ENCODE measurements around the gene SIM2.
"Not testable (repeated sequence)": the region's sequence is repeated elsewhere in the genome, so short reads cannot be mapped to it uniquely, and the experiment has no call there.

Gene SIM2, protein sequence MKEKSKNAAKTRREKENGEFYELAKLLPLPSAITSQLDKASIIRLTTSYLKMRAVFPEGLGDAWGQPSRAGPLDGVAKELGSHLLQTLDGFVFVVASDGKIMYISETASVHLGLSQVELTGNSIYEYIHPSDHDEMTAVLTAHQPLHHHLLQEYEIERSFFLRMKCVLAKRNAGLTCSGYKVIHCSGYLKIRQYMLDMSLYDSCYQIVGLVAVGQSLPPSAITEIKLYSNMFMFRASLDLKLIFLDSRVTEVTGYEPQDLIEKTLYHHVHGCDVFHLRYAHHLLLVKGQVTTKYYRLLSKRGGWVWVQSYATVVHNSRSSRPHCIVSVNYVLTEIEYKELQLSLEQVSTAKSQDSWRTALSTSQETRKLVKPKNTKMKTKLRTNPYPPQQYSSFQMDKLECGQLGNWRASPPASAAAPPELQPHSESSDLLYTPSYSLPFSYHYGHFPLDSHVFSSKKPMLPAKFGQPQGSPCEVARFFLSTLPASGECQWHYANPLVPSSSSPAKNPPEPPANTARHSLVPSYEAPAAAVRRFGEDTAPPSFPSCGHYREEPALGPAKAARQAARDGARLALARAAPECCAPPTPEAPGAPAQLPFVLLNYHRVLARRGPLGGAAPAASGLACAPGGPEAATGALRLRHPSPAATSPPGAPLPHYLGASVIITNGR

DNA sequence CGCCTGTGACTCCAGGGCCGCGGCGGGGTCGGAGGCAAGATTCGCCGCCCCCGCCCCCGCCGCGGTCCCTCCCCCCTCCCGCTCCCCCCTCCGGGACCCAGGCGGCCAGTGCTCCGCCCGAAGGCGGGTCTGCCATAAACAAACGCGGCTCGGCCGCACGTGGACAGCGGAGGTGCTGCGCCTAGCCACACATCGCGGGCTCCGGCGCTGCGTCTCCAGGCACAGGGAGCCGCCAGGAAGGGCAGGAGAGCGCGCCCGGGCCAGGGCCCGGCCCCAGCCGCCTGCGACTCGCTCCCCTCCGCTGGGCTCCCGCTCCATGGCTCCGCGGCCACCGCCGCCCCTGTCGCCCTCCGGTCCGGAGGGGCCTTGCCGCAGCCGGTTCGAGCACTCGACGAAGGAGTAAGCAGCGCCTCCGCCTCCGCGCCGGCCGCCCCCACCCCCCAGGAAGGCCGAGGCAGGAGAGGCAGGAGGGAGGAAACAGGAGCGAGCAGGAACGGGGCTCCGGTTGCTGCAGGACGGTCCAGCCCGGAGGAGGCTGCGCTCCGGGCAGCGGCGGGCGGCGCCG is at the start of gene SIM2:
Gene SIM2, plus strand, starts transcription at position 135 of the 565 bp plus-strand sequence. CDS start 632 bp downstream, outside the sequence.
- DNase-seq (ENCODE audit: low read depth in 2 of 2), result no peak

DNA sequence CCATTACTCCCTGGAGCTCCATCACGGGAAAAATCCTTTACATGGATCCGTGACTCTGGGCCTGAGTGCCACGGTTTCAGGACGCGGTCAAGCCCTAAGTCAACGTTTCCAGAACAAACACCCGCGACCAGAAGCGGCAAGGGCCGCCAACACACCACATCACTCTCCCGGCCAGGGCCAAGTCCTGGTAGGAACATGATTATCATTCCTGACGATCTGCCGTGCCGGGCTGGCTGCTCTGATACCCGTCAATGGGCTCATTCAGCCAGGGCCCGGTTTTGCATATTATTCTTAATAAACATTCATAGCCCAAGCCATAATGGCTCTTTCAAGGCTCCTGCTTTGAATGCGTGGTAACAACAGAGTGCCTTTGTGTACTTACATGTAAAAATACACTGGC is 44.6 kb upstream of the SIM2 start:
- no peak for DNase-seq (ENCODE audit: low read depth in 2 of 2)

DNA sequence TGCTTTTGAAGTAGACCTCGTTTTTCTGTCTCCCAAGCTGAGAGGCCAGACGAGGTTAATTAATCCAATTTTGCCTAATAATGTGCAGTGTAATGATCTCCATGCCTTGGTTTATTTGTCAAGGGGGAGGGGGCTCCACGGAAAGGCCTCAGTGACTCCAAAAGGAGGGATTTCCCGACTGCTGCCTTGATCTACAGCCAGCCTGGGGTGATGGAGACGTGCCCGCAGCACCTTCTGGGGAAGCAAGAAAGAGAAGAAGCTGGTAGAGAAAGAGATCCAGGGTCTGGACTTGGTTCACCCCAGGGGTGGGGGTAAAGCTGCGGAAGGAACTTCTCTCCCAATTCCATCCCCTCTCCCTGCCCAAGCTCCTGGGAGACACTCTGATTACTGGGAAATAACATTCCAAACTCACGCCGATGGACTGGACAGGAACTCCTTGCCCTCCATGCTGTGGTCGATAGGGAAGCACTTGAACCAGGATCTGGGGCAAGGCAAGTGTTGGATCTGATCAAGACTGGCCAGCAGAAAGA is 44.1 kb upstream of the SIM2 start:
- DNase-seq (ENCODE audit: low read depth in 2 of 2), result no peak

DNA sequence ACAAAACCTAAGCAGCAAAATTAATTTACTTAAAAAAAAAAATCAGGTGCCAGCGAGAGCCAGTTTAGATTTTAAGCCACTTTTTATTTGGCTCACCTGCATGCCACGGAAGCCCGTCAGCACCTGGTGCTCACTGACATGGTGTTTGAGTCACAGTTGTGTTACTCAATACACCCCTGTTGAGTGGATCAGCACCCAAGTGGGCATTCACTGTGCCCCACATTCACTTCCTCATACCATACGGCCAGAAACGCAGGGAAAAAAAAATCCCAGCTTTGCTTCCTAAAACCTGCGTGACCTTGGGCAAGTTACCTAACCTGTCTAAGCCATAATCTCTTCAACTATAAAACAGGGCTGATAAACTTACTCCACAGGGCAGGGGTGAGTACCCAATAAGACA is 42.8 kb upstream of the SIM2 start:
- DNase-seq (ENCODE audit: low read depth in 2 of 2), result no peak

DNA sequence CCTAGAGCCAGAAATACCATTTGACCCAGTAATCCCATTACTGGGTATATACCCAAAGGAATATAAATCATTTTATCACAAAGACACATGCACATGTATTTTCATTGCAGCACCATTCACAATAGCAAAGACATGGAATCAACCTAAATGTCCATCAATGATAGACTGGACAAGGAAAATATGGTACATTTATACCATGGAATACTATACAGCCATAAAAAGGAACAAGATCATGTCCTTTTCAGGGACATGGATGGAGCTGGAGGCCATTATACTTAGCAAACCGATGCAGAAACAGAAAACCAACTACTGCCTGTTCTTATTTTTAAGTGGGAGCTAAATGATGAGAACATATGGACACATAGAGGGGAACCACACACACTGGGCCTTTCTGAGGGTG is 41.6 kb upstream of the SIM2 start:
- not testable (repeated sequence) for DNase-seq (ENCODE audit: low read depth in 2 of 2)

DNA sequence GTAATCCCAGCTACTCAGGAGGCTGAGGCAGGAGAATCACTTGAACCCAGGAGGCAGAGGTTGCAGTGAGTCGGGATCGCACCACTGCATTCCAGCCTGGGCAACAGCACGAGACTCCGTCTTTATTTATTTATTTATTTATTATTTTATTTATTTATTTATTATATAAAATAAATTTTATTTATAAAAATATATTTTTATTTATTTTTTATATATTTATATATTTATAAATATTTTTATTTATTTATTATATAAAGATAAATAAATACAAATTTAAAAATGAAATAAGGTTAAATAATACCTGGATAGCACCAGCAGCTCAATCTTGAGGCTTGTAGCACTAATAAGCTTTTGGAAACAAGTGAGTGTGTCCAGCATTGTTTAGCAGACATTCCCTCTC is 40.9 kb upstream of the SIM2 start:
- no peak for DNase-seq (ENCODE audit: low read depth in 2 of 2)

DNA sequence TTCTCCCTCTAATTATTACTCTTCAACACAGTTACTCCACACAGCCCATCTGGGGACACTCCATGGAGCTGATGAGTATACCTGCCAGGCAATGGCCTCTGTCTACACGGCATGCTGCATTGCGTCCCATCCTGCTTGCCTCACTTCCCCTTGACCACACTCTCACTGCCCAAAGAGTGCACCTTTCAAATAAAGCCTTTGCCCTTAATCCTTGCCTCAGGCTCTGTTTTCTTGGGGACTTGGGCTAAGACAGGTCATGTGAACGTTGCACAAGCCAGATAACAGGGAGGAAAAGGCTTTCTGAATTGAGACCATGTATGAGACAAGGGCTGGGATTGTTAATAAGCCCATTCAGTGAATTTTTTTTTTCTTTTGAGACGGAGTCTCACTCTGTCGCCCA is 40.0 kb upstream of the SIM2 start:
- DNase-seq (ENCODE audit: low read depth in 2 of 2), result no peak

DNA sequence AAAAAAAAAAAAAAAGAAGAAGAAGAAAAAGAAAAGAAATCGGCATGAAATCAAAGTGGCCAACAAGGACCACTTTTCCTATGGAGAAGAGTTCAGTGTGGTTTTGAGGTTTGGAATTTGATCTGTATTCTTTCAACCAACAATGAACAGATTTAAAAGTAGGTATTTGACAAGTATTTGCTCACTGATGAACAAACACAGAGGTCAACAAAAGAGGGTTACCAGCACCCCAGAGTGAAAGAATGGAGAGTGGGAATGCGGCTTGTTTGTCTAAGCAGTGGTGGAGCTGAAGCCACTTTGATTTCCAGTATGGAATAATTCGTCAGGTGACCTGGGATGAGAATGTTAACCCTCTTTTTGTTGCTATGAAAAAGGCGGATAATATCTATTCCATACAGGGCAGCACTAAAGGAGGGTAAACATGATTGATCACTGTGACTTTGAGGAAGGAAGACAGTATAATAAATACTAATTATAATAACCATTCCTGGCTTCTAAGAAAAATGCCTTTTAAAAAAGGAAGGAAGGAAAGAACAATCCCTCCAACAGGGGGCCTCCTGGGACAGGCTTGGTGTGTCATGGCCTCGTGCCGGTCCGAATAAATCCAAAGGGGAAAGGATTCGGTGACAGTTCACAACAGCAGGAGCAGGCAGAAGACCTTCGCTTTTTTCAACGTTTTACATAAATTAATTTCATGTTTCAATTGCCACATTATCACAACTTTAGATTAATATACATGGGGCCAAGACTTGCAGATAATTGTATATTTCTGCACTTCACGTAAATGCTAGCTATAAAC is 37.2 kb upstream of the SIM2 start:
- DNase-seq (ENCODE audit: low read depth in 2 of 2), result no peak

DNA sequence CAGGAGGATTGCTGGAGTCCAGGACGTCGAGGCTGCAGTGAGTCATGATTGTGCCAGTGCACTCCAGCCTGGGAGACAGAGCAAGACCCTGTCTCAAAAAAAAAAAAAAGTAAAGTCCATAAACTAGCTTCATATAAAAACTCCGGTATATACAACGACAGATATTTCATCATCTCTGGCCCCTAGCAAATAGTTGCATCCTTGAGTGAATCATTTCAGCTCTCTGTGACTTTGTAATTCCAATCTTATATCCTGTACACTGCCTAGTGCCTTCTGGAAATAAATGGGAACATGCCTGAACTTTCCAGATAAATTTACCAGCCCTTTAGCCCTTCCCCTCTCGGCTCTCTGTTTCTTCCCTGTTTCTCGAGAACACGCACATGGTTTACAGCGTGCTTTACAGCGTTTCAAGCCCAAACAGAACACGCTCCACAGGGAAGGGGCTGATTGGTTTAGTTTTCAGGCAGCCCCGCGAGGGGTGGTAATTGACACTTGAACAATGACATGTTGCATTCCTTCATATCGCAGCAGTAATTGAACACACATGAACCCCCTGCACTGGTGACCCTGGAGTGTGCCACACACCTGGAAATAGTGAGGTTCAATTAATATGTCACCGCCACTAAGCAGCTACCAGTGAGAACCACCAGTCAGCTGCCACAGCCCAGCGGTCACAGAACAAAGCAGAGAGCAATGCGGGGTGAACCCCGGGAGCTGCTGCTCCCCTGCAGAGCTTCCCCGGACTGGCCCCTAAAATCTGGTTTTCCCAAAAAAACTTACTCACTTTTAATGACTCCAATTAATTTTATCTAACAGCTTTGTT is 35.7 kb upstream of the SIM2 start:
- no peak for DNase-seq (ENCODE audit: low read depth in 2 of 2)

DNA sequence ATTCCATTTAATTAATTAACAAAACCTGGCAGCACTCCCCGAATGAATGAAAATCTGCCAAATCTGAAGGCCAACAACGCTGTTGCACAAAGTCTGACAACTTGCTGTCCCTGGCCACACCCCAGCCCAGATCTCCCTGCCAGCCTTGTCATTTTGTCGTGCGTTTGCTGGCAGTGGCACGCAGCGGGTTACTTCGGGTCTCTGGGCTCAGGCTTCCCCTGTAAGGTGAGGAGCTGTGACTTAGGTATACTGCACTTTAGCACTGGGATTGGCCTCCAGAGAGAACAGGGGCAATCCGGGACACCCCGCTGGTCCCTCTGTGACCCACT is 34.3 kb upstream of the SIM2 start:
- no peak for DNase-seq (ENCODE audit: low read depth in 2 of 2)

DNA sequence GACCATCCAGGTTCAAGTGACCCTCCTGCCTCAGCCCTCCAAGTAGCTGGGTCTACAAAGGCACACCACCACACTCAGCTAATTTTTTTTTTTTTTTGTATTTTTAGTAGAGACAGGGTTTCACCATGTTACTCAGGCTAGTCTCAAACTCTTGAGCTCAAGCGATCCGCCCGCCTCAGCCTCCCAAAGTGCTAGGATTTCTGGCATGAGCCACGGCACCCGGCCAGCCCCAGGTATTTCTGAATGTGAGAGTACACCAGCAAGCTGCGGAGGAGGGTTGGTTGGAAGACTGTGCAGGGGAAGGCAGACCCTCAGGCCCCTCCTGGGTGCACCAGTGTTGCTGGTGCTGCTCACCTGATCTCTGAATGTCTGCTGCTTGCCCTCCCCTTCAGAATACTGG is 33.1 kb upstream of the SIM2 start:
- no peak for DNase-seq (ENCODE audit: low read depth in 2 of 2)

DNA sequence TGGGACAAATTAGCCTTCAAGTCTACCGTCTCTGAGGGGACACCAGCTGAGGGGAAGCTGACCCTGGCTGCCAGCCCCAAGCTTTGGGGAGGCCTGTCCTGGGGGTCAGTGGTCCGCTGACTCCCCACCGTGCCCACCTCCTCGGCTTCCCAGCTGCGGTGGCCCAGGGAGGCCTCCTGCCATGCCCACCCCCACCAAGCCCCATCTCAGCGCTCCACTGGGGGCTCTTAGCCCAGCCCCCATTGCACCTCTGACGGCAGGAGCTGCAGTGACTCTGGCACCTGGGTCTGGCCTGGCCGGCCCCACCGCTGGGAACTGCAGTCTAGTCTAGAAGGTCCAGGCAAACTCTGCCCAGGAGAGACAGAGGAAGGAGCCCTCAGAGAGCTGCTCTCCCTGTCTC is 30.2 kb upstream of the SIM2 start:
- DNase-seq (ENCODE audit: low read depth in 2 of 2), result no peak

DNA sequence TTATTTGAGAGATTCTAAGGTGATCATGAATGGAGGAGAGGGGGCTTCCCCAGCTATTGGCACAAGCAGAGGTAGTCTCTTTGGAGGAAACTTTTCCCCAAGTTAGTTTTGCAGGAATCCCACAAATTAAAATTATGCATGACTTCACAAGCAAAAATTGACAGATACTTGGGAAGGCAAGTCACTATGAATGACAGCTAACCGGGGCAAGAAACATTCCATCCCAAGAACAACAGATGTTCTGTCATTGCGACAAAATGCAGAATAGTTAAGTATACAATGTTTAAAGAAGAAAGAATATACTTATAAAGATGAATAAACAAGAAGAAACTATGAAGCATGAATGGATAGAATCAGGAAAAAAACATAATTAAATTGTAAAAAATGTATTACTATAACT is 27.1 kb upstream of the SIM2 start:
- DNase-seq (ENCODE audit: low read depth in 2 of 2), result no peak

DNA sequence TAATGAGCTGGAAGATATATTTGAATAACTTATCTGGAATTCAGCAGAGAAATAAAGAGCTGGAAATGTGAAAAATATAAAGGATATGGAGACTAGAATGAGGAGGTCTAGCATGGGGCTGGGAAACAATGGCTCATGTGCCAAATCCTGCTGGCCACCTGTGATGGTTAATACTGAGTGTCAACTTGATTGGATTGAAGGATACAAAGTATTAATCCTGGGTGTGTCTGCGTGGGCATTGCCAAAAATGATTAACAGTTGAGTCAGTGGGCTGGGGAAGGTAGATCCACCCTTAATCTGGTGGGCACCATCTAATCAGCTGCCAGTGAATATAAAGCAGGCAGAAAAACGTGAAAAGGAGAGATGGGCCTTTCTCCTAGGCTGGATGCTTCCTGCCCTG is 26.6 kb upstream of the SIM2 start:
- DNase-seq (ENCODE audit: low read depth in 2 of 2), result not testable (repeated sequence)

DNA sequence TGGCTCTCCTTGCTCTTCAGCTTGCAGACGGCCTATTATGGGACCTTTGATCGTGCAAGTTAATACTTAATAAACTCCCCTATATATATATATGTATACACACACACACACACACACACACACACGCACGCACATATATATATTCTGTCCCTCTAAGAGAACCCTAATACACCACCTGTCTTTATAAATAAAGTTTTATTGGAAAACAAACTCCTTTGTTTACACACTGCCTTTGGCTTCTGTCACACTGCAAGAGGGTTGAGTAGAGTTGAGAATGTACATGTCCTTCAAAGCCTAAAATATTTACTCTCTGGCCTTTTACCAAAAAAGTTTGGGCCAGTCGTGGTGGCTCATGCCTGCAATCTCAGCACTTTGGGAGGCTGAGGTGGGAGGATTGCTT is 26.2 kb upstream of the SIM2 start:
- DNase-seq (ENCODE audit: low read depth in 2 of 2), result no peak

DNA sequence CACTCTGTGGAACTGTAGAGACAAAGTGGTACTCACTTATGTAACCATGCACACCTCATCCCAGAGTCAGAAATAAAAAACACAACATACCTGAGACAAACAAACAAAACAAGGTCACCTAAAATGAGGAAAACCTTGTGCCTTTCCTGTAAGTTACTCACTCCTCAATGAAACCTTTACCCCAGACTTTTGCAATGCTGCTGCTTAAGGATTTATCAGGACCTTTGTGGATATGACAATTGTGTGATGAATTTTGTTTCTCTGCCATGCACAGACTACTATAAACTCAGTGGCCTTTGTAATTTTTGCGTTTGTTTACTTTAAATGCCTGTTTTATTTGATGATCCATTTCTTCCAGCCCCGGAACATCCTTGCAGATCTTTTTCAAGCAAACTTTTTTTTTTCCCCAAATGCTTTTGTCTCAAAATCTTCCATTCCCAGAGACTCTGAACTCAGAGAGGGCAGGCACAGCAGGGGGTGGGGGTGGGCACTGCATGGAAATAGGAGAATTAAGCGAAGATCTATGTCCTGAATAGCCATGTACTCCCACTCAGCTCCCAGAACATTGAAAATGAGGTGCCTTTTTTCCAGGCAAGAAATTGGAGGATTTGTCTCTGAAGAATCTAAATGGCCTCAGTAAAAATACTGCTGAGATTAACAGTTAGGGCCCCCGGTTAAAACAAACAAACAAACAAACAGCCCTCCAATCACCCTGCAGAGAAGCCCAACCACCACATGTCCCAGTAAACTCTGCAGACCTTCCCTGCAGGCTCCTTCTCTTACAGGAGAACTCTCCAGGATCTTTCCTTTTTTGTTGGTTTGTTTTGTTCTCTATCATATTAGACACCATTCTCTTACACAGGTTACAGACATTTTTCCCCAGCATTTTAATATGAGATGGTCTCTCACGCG is 22.6 kb upstream of the SIM2 start:
- no peak for DNase-seq (ENCODE audit: low read depth in 2 of 2)

DNA sequence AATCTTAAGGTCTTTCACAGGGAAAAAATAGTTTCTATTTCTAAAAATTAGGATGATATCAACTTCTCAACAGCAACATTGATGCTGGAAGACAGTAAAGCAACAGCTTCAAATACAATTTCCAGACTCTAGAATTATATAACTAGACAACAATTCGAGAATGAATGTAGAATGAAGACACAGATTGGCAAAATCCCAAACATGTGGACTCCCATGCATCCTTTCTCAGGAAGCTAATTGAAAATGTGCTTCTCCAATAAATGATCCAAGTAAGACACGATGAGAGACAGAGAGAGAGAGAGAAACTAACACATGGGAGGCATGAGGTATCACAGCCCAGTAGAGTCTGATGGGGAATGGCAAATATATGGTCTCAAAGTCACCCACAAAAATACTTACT is 21.5 kb upstream of the SIM2 start:
- DNase-seq (ENCODE audit: low read depth in 2 of 2), result no peak

DNA sequence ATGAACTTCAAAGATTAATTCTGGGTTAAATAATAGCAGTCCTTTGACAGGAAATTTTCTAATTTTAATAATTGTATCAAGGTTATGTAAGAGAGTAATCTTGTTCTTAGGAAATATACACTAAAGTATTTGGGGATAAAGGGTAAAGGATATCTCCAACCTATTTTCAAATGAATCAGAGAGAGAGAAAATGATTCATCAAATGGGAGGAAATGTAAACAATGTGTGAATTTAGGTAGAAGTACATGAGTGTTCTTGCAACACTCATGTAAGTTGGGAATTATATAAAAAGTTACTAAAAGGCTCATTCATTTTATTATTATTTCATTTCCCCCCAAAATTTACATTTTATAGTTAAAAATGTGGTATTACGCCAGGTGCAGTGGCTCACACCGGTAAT is 20.4 kb upstream of the SIM2 start:
- DNase-seq (ENCODE audit: low read depth in 2 of 2), result no peak

DNA sequence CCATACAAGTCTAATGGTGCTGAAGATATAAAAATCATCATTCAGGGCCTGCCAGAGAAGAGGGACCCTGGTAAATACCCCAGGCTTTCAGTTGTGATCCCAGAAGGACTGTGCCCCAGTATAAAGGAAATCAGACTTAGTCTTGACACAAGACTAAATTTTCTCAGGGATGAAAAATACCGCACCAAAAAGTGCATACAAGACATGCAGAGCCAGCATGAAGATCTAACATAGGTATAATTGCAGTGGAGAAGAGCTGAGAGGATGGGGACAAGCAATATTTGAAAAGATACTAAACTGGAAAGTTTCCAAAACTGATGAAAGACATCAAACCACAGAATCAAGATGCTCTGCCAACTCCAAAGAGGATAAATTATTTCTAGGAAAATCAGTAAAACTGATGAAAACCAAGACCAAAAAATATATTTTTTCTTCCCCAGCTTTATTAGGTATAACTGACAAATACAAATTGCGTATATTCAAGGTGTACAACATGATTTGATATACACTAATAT is 17.7 kb upstream of the SIM2 start:
- no peak for DNase-seq (ENCODE audit: low read depth in 2 of 2)
